Adrenal gland (tissue), 12 donors: ENCODE results near the gene CCDC134. TPM values are rescaled to one million over a fixed set of nuclear protein-coding genes. Genes with fewer than 3 reads are reported as not detected.

Experiments used
- DNase-seq, 7 donors: peaks; one replicate each; pipeline ENCODE4 v3.0.0-alpha.2; 2019 to 2020
- H3K27ac ChIP-seq, 5 donors: fragments of 200-600 bp; sonication (generic) in 4 of 5; 1 replicate in 3 of 5; 2 replicates in 2 of 5; pipeline versions ENCODE4 v1.5.1 to v1.8.0; 2016 to 2020; ENCODE audit warnings: mild to moderate bottlenecking in 1 of 5
- H3K27me3 ChIP-seq: fragments of 200-600 bp; 2 replicates; pipeline ENCODE4 v1.8.0; 2021
- H3K36me3 ChIP-seq, 2 donors: fragments of 200-600 bp; replicated peaks in 1 of 2; 1 replicate in 1 of 2; 2 replicates in 1 of 2; pipeline versions ENCODE4 v1.5.1 to v1.8.0; 2018 to 2022
- H3K4me1 ChIP-seq, 2 donors: fragments of 200-600 bp; replicated peaks in 1 of 2; 1 replicate in 1 of 2; 2 replicates in 1 of 2; pipeline versions ENCODE4 v1.5.1 to v1.8.0; 2018 to 2021
- H3K4me3 ChIP-seq, 4 donors: fragments of 200-600 bp; sonication (generic) in 3 of 4; one replicate each; pipeline ENCODE4 v1.5.1; 2016 to 2018
- H3K9me3 ChIP-seq, 3 donors: fragments of 200-600 bp; sonication (generic) in 1 of 3; replicated peaks in 1 of 3; 1 replicate in 2 of 3; 2 replicates in 1 of 3; pipeline versions ENCODE4 v1.5.1 to v1.8.0; 2016 to 2021
- POLR2A ChIP-seq, 2 donors: fragments of 450-650 bp; IDR thresholded peaks; one replicate each; pipeline ENCODE4 v1.6.1; 2017; ENCODE audit warnings: antibody characterized with exemption in 2 of 2, mild to moderate bottlenecking in 2 of 2, moderate library complexity in 1 of 2
- WGBS, 4 donors: extraction: QIAGEN DNeasy Blood & Tissue Kit in 2 of 4; methylation state at CpG; one replicate each; pipeline versions ENCODE4 v1.1.5 to v1.1.7; 2013 to 2017; 5-methylcytosine and 5-hydroxymethylcytosine counted together
- intact Hi-C, 2 donors: fragments of 100-400 bp; cut with DNase I; formaldehyde crosslinking; loops; one replicate each; pipeline versions ENCODE4 v1.14.1 to v1.15.0; 2022 to 2023
- polyA plus RNA-seq, 3 donors: library from polyadenylated mRNA; stranded (reverse); fragments of 200-250 nt in 2 of 3; fragments of 350-450 nt in 1 of 3; fragmentation: Illumina TruSeq in 1 of 3; extraction: RNeasy Lipid Tissue Mini Kit (QIAGEN cat#74804) in 1 of 3; gene quantifications; one replicate each; pipeline ENCODE4 v1.2.3, GENCODE V29; 2013 to 2014
- total RNA-seq, 9 donors: library from RNA; depleted of rRNA in 4 of 9; stranded (reverse); fragments of >200 nt in 4 of 9; fragments of 120-200 nt in 1 of 9; fragmentation: NEBNext Ultra II Directional in 1 of 9; extraction: Animal tissue kit (Norgen Biotek cat#: 25700) in 1 of 9; gene quantifications; one replicate each; pipeline versions ENCODE4 v1.1.0 to v1.2.4, GENCODE V29; 2013 to 2023
- TF ChIP-seq, protein P1 (sequence below), 6 experiments: fragments of 450-650 bp in 4 of 6; fragments of 200-600 bp in 2 of 6; sonication (generic) in 1 of 6; IDR thresholded peaks; 1 replicate in 5 of 6; 2 replicates in 1 of 6; pipeline versions ENCODE4 v1.5.1 to v1.8.0; 2016 to 2021; ENCODE audit warnings: antibody characterized with exemption in 6 of 6, mild to moderate bottlenecking in 2 of 6, moderate library complexity in 1 of 6
- donor health status: healthy with polysubstance abuse.
- donor health status: Bipolar disorder and iron deficiency.
- donor health status: DM: yes; HTN: yes; CAD: no.
- donor health status: DM: no; HTN: no; CAD: no.
- donor health status: DM: no; HTN: no; CAD: no.
- donor health status: DM: yes; HTN: yes; CAD: no.

CCDC134 gene
- total and polyA plus RNA-seq, 12 donors: 4.9 to 64.4 (median 32.0) TPM

DNA sequence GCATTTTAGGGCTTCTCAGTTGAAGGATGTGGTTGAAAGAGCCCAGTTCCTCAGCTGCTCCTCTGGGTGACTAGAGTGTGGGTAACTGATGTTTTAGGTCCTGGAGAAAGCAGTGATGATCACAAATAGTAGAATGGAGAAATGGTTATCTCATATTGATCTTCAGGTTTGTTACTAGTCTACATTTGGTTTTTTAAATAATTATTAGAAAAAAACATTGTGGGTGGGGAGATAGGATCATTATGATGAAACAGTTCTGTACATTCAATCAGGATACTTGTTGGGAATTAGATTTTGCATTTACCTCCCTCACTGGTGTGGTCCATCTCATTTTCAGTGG is 57.4 kb downstream of the CCDC134 start:
- peaks cover 37 to 64% of the 10 kb centered on the region in 2 donors for H3K4me1 ChIP-seq

DNA sequence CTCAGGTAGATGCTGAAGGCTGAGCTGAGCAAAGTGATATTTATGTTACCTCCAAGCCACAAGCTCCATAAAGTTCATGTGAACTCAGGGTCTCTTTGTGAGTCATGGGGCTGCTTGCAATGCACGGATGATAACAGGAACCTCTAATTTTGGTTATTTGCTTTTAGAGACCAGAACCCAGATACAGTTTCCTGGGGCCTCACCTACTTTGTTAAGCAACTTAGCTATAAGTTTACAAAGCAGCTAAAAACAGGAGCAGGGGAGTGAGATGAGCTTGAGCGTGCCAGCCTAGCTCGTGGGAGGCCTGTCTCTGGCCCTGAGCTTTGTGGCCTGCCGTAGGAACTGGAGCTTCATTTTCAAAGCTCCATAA is 61.7 kb downstream of the CCDC134 start:
- Histone ChIP-seq H3K27me3 (no peaks in the 10 kb centered on the region), H3K4me3 (no peak overlapping the region), H3K9me3 (no peaks in the 10 kb centered on the region), H3K36me3 (peaks cover 0 to 8% of the 10 kb centered on the region in 2 donors), H3K27ac (peak overlapping the region; percentile 18 to 81 (median 72)), H3K4me1 (peaks cover 30 to 59% of the 10 kb centered on the region in 2 donors)
- no peak for TF ChIP-seq POLR2A (IDR thresholded peaks at IDR 0.05)
- TF ChIP-seq, protein P1, sequence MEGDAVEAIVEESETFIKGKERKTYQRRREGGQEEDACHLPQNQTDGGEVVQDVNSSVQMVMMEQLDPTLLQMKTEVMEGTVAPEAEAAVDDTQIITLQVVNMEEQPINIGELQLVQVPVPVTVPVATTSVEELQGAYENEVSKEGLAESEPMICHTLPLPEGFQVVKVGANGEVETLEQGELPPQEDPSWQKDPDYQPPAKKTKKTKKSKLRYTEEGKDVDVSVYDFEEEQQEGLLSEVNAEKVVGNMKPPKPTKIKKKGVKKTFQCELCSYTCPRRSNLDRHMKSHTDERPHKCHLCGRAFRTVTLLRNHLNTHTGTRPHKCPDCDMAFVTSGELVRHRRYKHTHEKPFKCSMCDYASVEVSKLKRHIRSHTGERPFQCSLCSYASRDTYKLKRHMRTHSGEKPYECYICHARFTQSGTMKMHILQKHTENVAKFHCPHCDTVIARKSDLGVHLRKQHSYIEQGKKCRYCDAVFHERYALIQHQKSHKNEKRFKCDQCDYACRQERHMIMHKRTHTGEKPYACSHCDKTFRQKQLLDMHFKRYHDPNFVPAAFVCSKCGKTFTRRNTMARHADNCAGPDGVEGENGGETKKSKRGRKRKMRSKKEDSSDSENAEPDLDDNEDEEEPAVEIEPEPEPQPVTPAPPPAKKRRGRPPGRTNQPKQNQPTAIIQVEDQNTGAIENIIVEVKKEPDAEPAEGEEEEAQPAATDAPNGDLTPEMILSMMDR (IDR thresholded peaks at IDR 0.05): no peak
- DNase-seq: peak in 1 of 7 donors; percentile 32
- intact Hi-C loops: no loop called here
- WGBS, 4 donors: 9 to 38% (median 27%) methylated on average over 4 of the region's 4 CpGs

More for the DNA sequence above, 57.4 kb downstream of the CCDC134 start:
- Histone ChIP-seq H3K36me3 (no peaks in the 10 kb centered on the region), H3K27ac (peak overlapping the region in 2 of 5 donors; percentile 33 to 62), H3K27me3 (no peaks in the 10 kb centered on the region), H3K4me3 (no peak overlapping the region), H3K9me3 (no peaks in the 10 kb centered on the region)
- intact Hi-C loops: no loop called here
- TF ChIP-seq POLR2A (IDR thresholded peaks at IDR 0.05): no peak
- TF ChIP-seq, protein P1 (IDR thresholded peaks at IDR 0.05): no peak
- no peak for DNase-seq

DNA sequence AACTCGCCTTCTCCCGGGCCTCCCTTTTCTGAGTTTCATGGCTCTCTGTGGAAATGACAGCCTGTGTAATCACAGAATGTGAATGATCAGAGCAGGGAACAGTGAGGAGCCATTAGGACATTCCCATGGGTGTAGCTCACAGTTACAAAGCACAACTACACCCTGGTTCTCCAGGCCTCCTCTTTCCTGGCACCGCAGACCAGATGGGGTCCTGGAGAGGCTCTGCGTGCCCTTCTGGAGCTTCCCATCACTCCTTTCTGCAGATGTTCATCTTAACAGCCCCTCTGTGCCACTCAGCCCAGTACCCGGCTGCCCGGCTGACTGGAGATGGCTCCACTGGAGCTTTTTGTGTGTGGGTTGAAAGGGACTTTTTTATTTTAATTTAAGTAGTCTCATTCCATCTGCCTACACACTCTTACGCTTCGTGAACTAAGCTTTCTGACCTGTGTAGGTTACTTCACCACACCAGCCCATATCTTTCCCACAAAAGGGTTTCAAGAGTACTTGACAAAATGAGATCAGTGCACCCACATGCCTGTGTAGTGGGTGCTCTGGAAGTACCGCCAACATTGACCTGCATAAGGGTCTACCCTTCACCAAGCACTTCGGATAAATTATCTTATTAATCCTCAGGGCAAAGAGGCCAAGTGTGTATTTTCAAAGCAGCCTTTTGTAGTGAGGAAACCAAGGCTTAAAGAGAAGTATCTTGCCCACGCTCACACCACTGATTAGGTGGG is 62.2 kb downstream of the CCDC134 start:
- H3K27me3 ChIP-seq: no peaks in the 10 kb centered on the region
- DNase-seq: peak in 1 of 7 donors; percentile 15
- intact Hi-C loops: no loop called here
- H3K4me1 ChIP-seq: peaks cover 28 to 53% of the 10 kb centered on the region in 2 donors
- no peak overlapping the region for H3K4me3 ChIP-seq
- WGBS, 4 donors: 64 to 72% (median 70%) methylated on average over 11 of the region's 11 CpGs
- H3K27ac ChIP-seq: peak overlapping the region; percentile 18 to 81 (median 72)
- H3K9me3 ChIP-seq: no peaks in the 10 kb centered on the region
- TF ChIP-seq, protein P1 (IDR thresholded peaks at IDR 0.05): no peak
- no peak for TF ChIP-seq POLR2A (IDR thresholded peaks at IDR 0.05)
- H3K36me3 ChIP-seq: peaks cover 0 to 14% of the 10 kb centered on the region in 2 donors

- H3K27me3 ChIP-seq: no peaks in the 10 kb centered on the region
- peak in 1 of 7 donors; percentile 11 for DNase-seq
- intact Hi-C loops: no loop called here
- H3K27ac ChIP-seq: peak overlapping the region in 3 of 5 donors; percentile 72 to 81 (median 77)
- TF ChIP-seq, protein P1 (IDR thresholded peaks at IDR 0.05): no peak
- no peak for TF ChIP-seq POLR2A (IDR thresholded peaks at IDR 0.05)
- 44 to 67% (median 56%) methylated on average over 2 of the region's 2 CpGs for WGBS, 4 donors
- no peaks in the 10 kb centered on the region for H3K9me3 ChIP-seq
- no peak overlapping the region for H3K4me3 ChIP-seq
- peaks cover 26 to 53% of the 10 kb centered on the region in 2 donors for H3K4me1 ChIP-seq
- H3K36me3 ChIP-seq: peaks cover 0 to 22% of the 10 kb centered on the region in 2 donors
Observed at GRCh38 chr22:41863472-41863871, 63.0 kb downstream of the CCDC134 start.
